Left renal cortex interstitium (tissue), 4 donors: Measurements from ENCODE around the gene COL5A1. TPM values are rescaled to one million over a fixed set of nuclear protein-coding genes. Genes with fewer than 3 reads are reported as not detected.

Experiments
- DNase-seq, 4 donors: peaks; one replicate each; pipeline ENCODE4 v3.0.0-alpha.2; 2013; ENCODE audit warnings: low read depth in 4 of 4, low spot score in 2 of 4, missing footprints in 1 of 4
- polyA plus RNA-seq, 4 donors: library from polyadenylated mRNA; unstranded; fragments of 120-200 nt; gene quantifications; one replicate each; pipeline ENCODE4 v1.2.1, GENCODE V29; 2013; ENCODE audit not compliant: insufficient read length in 4 of 4

The COL5A1 gene
- polyA plus RNA-seq, 4 donors, result 92.0 to 140 (median 99.7) TPM

DNA sequence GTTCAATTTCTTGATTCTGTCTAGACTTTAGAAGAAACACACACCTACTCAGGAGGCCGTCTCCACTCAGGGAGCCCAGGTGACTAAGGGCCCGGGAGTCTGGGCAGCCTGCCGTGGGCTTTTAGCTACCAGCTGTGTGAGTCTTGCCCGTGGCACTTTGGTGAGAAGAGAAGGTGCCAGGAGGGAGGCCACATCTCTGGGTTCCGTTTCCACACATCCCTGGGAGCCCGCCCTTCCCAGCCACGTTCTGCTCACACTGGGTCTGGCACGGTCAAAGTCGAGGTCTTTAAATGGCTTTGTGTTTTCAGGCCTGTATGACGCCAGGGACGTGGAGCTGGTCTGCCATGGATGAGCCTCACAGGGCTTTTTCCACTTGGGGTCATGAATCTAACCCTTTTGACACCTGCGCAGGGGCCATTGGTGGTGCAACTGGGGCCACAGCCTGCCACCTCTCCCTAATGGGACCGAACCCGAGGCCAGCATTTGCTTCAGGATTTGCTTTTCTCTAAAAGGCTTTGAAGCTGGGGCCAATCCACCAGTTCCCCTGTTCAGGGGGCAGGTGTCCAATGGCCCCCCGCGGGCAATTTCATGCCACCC, 221.8 kb downstream of the COL5A1 start:
- DNase-seq, result no peak

GRCh38 chr9:134863941-134864820, 222.6 kb downstream of the COL5A1 start:
- DNase-seq, result no peak

DNA sequence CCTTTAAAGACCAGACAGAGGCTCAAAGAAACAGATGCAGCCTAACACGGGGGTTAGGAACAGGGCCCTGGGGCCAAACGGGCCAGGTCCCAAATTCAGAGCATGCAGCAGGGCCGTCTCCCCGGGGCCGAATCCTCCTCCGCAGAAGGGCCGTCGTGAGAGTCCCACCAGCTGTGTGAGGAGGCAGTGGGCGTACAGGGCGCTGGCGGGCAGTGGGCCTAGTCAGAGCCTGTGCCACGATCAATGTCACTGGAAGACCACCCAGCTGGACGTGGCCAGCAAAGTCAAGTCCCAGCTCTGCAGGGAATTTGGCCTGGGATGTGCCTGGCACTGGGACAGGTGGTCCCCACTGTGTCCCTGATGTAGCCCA, 223.2 kb downstream of the COL5A1 start:
- DNase-seq, result no peak

DNA sequence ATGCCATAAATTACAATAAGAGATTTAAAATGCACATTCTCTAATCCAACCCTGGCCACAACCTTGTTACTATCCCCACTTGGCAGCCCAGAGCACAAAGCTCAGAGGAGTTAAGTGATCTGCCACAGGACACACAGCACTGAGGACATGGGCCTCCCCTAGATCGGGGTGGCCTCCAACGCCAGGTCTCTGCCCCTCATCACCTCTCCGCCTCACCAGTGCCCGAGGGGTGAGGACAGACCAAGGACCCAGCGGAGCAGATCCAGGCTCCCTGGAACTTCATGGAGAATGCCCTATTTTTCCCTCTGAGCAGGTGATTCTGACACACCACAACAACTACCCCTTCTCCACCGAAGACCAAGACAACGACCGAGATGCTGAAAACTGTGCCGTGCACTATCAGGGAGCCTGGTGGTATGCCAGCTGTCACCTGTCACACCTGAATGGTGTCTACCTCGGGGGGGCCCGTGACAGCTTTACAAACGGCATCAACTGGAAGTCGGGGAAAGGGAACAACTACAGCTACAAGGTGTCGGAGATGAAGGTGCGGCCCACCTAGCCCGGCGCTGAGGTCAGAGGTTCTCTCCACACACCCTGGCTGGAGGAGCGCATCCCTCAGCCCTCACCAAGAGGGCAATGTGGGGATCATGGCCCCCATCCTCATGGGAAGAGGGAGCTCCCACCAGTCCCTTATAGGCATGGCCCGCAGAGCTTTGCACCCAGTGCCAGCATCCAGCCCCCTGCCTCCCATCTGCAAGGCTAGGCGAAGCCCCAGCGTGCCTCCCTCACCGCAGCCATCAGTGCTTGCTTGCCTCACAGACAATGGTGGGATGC, 226.5 kb downstream of the COL5A1 start:
- DNase-seq, result no peak

DNA sequence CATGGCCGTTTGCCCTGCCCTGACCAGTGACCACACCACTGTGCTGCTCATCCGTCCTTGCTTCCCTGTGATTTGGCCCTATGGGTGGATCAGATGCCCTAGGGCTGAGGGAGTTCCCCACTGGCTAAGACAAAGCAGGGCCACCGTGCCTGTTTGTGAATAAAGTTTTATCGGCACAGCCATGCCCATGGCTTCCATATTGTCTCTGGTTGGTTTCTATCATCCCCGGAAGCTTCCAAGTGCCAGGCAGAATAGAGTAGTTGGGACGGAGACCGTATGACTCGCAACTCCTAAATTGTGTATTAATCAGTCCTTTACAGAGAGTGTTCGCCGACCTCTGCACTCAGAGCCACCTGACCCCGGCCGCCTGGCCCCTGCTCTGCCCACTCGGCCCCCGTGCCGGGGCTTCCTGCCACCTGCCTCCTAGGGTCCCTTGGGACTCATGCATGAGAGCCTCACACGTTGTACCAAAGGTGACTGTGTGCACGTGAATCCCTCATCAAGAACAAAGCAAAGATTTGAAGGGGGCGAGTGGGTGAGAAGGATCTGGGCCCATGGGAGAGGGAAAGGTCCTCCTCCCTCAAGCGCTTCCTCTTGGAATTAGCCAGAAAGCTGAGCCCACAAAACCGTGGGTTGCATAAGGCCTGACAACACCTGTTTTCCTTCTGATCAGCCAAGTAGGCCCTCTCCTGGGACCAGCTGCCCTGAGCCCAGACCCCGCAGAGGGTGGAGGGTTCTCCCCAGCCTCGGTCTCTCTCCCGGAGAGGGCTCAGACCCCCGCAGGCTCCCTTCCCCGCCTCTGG, 227.3 kb downstream of the COL5A1 start:
- no peak for DNase-seq

DNA sequence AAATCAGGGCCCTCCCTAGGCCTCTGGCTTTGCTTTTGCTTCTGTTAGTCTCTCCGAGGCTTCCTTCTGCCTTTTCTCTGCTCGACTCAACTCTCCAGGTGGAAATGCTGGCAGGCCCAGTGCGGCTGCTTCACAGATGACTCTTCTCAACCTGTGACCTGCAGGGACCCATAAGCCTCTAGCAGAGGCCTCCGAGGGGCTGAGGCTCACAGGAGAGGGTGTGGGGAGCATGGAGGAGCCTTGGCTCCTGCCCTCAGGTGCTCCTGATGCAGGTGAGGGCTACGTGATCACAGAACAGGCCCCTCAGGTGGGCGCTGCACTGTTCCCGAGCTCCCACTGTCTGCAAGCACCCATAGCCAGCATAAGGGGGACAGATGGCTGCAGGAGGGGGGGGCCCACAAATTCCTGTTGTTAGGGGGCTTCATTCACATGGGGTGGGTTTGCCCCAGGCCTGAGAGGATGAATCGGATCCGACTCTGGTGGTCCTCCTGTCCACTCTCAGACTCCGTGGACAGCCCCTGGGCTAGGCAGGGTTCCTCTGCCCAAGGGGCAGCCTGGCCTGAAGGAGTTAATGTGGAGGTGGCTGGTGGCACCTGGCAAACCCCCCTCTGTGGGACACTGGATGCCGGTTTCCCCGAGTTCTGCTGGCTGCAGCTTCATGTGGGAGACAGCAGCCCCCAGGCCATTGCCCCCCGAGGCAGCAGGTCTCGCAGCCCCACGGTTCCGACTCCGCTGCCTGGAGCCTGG, 228.1 kb downstream of the COL5A1 start:
- no peak for DNase-seq

- no peak for DNase-seq
Observed at GRCh38 chr9:134870301-134870694, 228.7 kb downstream of the COL5A1 start.

DNA sequence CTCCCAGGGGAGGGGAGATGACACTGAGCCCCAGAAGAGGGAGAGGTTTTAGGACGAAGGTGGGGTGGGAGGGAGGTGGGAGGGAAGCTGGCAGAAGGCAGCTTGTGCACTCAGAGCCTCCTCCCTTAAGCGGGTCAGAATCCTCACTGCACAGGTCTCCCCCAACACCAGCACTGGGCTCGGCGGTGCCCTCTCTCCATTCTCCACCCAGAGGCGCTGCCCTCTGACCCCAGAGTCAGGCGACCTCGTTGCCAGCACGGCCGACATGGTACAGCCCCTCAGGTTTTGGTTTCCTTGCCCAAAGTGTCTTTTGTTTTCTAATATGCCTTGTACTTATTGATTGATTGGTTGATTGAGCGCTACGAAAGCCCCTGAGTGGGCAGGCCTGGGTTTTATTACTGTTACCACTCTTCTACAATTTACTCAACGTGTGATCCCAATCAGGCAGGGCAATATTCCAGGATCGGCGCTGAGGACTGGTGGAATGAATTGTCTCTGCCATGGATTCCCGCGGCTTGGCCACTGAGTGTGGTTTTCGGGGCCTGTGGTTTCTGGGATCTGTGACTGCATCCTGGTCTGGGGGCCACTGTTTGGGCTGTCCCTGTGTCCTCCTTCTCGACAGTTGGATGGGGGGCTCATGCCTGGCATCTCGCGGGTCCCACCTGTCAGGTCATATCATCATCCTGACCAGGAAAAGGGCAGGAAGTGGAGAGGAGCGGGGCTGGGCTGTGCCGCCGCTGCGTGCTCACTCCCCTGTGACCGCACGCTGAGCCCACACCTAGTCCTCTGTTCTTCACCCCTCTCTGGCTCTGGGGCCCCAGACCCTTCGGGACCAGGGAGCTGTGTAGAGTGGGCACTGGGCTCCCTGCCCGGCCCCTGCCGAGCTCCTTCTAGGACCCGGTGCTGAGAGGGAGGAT, 229.4 kb downstream of the COL5A1 start:
- DNase-seq, result no peak

DNA sequence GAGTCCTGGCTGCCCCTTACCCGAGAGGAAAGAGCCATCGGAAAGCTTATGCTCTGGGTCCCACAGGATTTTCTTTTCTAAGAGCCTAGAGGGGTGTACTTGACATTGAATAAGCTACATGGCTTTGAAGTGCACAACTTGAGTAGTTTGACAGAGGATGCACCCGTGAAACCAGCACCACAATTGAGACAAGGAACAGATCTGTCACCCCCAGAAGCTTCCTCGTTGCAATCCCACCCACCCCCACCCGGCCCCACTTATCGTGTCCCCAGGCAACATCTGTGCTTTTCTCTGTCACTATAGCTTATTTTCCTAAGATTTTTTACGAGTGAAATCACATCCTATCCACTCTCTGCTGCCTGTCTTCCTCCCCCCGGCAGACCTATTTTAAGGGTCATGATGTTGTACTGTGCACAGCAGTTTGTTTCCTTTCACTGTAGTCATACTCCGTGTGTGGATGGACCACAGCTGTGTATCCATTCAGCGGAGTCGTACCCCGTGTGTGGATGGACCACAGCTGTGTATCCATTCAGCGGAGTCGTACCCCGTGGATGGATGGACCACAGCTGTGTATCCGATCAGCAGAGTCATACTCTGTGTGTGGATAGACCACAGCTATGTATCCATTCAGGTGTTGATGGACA, 230.2 kb downstream of the COL5A1 start:
- DNase-seq, result peak in 3 of 4 donors; percentile 20 to 59 (median 50)

DNA sequence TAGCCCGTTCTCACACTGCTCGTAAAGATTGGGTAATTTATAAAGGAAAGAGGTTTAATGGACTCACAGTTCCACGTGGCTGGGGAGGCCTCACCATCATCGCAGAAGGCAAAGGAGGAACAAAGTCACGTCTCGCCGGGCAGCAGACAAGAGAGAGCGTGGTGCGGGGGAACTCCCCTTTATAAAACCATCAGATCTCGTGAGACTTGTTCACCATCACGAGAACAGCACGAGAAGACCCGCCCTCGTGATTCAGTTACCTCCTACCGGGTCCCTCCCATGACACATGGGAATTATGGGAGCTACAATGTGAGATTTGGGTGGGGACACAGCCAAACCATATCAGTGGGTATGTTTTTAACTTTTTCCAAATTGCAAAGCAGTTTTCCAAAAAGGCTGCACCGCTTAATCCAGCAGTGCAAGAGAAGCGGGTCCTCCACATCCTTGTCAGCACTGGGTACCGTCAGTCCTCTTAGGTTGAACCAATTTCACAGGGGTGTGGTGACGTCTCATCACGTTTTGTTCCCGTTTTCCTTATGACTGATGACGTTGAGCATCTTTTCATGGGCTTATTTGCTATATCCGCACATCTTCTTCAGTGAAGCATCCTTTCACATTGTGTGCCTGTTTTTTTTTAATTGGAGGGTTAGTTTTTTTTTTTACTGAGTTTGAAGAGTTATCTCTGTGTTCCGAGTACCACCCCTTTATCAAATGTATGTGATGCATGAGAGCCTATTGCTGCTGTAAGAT, 231.1 kb downstream of the COL5A1 start:
- no peak for DNase-seq

DNA sequence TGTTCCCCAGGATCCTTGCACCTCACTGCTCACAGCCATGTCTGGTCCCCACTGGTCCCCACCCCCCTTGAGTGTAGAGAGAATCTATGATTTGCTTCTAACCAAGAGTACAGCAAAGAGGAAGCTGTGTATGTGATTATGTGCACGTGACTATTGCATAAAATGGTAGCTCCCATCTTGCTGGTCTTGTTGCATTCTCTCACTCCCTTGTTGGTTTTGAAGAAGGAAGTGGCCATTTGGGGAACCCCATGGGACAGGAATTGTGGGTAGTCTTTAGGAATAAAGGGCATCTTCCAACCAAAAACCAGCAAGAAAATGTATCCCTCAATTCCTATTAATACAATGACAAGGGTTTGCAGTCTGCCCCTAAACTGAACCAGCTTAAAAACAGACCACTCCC, 233.8 kb downstream of the COL5A1 start:
- DNase-seq, result no peak

DNA sequence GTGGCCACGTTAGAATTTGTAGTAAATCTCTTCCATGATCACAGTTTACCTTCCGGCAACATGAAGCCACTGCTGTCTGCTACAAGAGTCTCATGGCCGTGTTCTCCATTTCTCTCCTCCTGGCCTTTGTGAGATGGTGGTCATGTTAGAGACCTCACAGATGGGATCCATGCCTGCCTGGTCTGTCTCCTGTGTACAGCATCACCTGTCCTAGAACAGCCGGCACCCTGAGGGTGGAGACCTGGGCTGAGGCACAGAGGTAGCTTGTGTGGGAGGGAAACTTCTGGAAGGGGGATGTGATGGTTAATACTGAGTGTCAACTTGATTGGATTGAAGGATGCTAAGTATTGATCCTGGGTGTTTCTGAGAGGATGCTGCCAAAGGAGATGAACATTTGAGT, 235.9 kb downstream of the COL5A1 start:
- no peak for DNase-seq

- no peak for DNase-seq
Observed at GRCh38 chr9:134879664-134880483, 238.3 kb downstream of the COL5A1 start.

GRCh38 chr9:134880484-134881312, 239.1 kb downstream of the COL5A1 start, which contains the start of gene FCN2:
Gene FCN2 (plus strand): TSS chr9:134880810. CDS start chr9:134880822, 12 bp downstream.
- no peak for DNase-seq

- no peak for DNase-seq
Observed at GRCh38 chr9:134881313-134881670, 239.7 kb downstream of the COL5A1 start.
